Neutrophil (primary cell): ENCODE results near the gene MIER1.

ENCODE experiments used
- H3K27ac ChIP-seq: fragments of 200-600 bp; sonication (generic); 2 replicates; pipeline ENCODE4 v1.5.1; 2016; ENCODE audit warnings: mild to moderate bottlenecking, moderate library complexity
- H3K27me3 ChIP-seq: fragments of 200-600 bp; sonication (generic); 2 replicates; pipeline ENCODE4 v1.6.0; 2016; ENCODE audit warnings: mild to moderate bottlenecking
- H3K36me3 ChIP-seq: fragments of 200-600 bp; sonication (generic); 2 replicates; pipeline ENCODE4 v1.5.1; 2017
- H3K4me1 ChIP-seq, 2 experiments: fragments of 200-600 bp in 1 of 2; sonication (generic) in 1 of 2; 1 replicate in 1 of 2; 2 replicates in 1 of 2; pipeline versions ENCODE4 v1.5.1 to v1.6.1; 2013 to 2016; ENCODE audit warnings: low read depth in 1 of 2, low read length in 1 of 2, mild to moderate bottlenecking in 1 of 2, moderate library complexity in 1 of 2; ENCODE audit not compliant: control insufficient read depth in 1 of 2, insufficient read depth in 1 of 2
- H3K4me3 ChIP-seq, 2 experiments: fragments of 200-600 bp in 1 of 2; sonication (generic) in 1 of 2; 1 replicate in 1 of 2; 2 replicates in 1 of 2; pipeline ENCODE4 v1.5.1; 2013 to 2016; ENCODE audit warnings: low read depth in 1 of 2, low read length in 1 of 2, mild to moderate bottlenecking in 1 of 2, moderate library complexity in 1 of 2
- H3K9me3 ChIP-seq: fragments of 200-600 bp; sonication (generic); 2 replicates; pipeline ENCODE4 v1.5.1; 2016
- TF ChIP-seq, protein P1 (sequence below): fragments of 200-600 bp; sonication (generic); IDR thresholded peaks from 2 replicates; pipeline ENCODE4 v1.5.1; 2016; ENCODE audit warnings: antibody characterized with exemption

MIER1 gene

GRCh38 chr1:67001682-67002425 is 77.1 kb downstream of the MIER1 start:
- Histone ChIP-seq H3K27ac (no peak overlapping the region), H3K27me3 (no peaks in the 10 kb centered on the region), H3K9me3 (no peaks in the 10 kb centered on the region), H3K36me3 (peaks cover 17% of the 10 kb centered on the region), H3K4me1 (peaks cover 12 to 18% of the 10 kb centered on the region in 2 experiments), H3K4me3 (no peak overlapping the region)
- TF ChIP-seq, protein P1, sequence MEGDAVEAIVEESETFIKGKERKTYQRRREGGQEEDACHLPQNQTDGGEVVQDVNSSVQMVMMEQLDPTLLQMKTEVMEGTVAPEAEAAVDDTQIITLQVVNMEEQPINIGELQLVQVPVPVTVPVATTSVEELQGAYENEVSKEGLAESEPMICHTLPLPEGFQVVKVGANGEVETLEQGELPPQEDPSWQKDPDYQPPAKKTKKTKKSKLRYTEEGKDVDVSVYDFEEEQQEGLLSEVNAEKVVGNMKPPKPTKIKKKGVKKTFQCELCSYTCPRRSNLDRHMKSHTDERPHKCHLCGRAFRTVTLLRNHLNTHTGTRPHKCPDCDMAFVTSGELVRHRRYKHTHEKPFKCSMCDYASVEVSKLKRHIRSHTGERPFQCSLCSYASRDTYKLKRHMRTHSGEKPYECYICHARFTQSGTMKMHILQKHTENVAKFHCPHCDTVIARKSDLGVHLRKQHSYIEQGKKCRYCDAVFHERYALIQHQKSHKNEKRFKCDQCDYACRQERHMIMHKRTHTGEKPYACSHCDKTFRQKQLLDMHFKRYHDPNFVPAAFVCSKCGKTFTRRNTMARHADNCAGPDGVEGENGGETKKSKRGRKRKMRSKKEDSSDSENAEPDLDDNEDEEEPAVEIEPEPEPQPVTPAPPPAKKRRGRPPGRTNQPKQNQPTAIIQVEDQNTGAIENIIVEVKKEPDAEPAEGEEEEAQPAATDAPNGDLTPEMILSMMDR = no peak

GRCh38 chr1:67004176-67004575 is 79.4 kb downstream of the MIER1 start:
- H3K4me1 ChIP-seq = peaks cover 3 to 7% of the 10 kb centered on the region in 2 experiments
- no peak overlapping the region for H3K4me3 ChIP-seq
- H3K9me3 ChIP-seq = no peaks in the 10 kb centered on the region
- no peaks in the 10 kb centered on the region for H3K27me3 ChIP-seq
- peaks cover 29% of the 10 kb centered on the region for H3K36me3 ChIP-seq
- H3K27ac ChIP-seq = no peak overlapping the region
- TF ChIP-seq, protein P1 = no peak

GRCh38 chr1:67005068-67005467 is 80.3 kb downstream of the MIER1 start:
- TF ChIP-seq, protein P1 = no peak
- no peak overlapping the region for H3K4me3 ChIP-seq
- H3K36me3 ChIP-seq = peaks cover 29% of the 10 kb centered on the region

DNA sequence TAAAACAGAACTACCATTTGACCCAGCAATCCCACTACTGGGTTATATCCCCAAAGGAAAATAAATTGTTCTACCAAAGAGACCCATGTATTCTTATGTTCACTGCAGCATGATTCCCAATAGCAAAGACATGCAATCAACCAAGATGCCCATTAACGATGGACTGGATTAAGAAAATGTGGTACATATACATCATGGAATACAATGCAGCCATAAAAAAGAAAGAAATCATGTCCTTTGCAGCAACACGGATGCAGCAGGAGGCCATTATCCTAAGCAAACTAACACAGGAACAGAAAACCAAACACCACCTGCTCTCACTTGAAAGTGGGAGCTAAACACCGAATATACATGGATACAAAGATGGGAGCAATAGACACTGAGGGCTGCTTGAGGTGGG is 85.0 kb downstream of the MIER1 start:
- no peaks in the 10 kb centered on the region for H3K27me3 ChIP-seq
- H3K4me1 ChIP-seq = no peaks in the 10 kb centered on the region
- TF ChIP-seq, protein P1 = no peak
- H3K9me3 ChIP-seq = no peaks in the 10 kb centered on the region
- H3K36me3 ChIP-seq = peaks cover 12% of the 10 kb centered on the region
- no peak overlapping the region for H3K4me3 ChIP-seq
- H3K27ac ChIP-seq = no peak overlapping the region

More at GRCh38 chr1:67005068-67005467, 80.3 kb downstream of the MIER1 start:
- H3K4me1 ChIP-seq = peaks cover 0 to 1% of the 10 kb centered on the region in 2 experiments
- H3K27ac ChIP-seq = no peak overlapping the region
- H3K27me3 ChIP-seq = no peaks in the 10 kb centered on the region
- H3K9me3 ChIP-seq = no peaks in the 10 kb centered on the region

DNA sequence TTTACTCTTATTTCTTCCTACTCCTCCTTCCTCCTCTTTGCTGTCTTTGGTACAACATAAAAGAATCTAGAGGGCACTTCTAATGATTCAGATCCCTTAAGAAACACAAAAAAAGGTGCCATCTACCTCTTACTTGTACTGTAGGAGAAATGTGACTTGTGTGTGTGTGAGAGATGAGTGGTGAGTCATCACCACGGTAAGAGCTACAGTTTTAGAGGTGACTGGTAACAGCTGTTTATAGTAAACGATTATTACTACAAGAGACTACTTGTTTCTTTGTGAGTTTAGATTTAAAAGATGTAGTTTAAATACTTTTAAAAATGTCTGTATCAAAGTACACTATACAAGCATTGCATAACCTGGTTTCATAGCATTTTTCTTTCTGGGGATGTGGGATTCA is 88.8 kb downstream of the MIER1 start:
- Histone ChIP-seq H3K27me3 (no peaks in the 10 kb centered on the region), H3K36me3 (peaks cover 5% of the 10 kb centered on the region), H3K27ac (no peak overlapping the region), H3K4me1 (no peaks in the 10 kb centered on the region), H3K4me3 (no peak overlapping the region), H3K9me3 (no peaks in the 10 kb centered on the region)
- TF ChIP-seq, protein P1 = no peak
